HG03175 (cell line): ENCODE data around the gene FARP2.
"Not testable (repeated sequence)": the region's sequence is repeated elsewhere in the genome, so short reads cannot be mapped to it uniquely, and the experiment has no call there.

Experiments used
- ATAC-seq: cut with Tn5 transposase; IDR thresholded peaks from one replicate; pipeline ENCODE4 v1.9.1; 2021; ENCODE audit warnings: mild to moderate bottlenecking, moderate library complexity; ENCODE audit not compliant: unreplicated experiment

The FARP2 gene

DNA sequence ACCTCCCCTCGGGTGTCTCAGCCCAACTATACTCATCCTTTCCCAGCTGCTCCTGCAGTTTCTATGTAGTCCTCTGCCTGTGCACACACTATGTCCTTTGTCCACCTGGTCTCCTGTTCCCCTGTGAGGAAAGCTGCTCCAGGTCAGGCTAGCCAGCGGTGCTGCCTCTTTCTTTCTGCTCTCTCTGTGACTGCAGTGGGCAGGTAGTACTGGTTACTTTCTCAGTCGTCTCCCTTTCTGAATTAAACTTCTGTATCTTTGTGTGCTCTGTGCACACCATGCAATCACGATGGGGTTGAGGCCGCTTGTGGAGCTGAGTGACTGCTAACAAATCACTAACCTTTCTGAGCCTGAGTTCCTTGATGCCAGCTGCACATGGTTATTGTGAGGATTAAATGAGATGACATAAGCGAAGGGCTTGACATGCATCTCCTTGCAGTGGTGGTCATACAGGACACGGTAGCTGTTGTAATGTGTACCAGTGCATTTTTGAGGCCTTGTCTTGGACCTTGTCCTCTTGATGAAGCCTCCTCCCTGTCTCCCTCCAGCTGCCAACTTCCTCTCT lies 3.5 kb downstream of the FARP2 start:
- ATAC-seq, result no peak

DNA sequence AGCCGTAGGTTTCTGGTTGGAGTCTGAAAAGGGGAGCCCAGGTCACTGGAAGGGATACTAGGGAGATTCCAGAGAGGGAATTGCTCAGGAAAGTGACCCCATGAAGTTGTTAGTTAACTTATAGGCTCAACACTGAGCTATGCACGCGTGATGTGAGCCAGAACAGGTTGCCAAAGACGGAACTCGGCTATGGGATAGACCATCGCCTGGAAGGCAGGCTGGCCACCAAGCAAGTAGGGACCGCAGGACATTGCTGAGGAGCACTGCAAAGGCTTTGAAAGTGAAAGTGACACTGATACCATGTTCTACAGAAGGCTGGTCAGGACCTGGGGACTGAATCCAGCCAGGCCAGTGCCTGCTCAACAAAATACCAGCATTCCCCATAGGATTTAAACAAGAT lies 7.3 kb downstream of the FARP2 start:
- peak; percentile 48 for ATAC-seq

DNA sequence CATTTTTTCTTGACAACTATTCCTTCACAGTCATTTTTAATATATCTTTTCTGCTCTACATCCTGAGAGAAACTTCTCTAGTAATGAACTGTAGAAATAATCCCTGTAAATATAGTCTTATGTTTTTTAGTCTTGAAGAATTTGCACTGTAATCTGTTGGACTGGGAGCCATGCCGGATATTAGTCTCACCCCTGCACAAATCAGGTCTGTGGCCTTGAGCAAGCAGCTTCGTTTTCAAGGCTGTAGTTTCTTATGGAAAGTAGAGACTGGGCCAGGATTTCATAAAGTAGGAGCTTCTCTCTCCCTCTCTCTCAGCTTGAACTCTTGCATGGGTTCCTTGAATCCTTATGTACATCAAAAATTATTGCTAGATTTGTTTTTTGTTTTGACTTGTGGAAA lies 8.7 kb downstream of the FARP2 start:
- no peak for ATAC-seq

DNA sequence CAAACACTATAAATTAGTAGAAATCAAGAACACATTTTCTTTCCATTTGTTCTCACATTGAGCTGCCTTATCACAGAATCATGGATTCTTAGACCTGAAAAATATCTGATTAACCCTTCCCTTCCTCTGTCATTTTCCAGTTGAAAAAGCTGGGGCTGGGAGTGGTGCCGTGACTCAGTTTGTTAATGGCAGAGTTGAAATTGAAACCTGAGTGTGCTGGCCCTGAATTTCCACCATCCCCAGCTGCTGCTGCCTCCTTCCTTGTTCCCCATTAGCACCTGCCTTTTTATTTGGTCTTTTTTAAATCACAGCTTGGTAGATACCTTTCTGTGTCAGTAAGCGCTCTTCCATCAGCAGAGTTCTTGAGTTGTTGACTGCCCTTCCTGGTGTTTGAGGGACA lies 10.6 kb downstream of the FARP2 start:
- ATAC-seq, result no peak

DNA sequence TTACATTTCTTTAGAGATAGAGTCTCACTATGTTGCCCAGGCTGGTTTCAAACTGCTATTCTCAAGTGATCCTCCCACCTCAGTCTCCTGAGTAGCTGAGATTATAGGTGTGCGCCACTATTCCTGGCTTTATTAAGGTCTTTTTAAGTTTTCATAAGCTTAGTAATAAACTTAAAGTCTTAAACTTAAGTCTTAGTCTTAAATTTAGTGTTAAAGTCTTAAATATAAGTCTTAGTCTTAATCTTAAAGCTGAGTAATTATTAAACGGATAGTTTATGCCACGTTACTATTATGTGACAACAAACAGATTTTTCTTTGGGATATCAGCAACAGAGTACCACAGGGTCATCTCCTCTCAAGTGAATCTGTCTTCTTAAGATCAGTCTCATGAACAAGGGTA lies 12.6 kb downstream of the FARP2 start:
- no peak for ATAC-seq

DNA sequence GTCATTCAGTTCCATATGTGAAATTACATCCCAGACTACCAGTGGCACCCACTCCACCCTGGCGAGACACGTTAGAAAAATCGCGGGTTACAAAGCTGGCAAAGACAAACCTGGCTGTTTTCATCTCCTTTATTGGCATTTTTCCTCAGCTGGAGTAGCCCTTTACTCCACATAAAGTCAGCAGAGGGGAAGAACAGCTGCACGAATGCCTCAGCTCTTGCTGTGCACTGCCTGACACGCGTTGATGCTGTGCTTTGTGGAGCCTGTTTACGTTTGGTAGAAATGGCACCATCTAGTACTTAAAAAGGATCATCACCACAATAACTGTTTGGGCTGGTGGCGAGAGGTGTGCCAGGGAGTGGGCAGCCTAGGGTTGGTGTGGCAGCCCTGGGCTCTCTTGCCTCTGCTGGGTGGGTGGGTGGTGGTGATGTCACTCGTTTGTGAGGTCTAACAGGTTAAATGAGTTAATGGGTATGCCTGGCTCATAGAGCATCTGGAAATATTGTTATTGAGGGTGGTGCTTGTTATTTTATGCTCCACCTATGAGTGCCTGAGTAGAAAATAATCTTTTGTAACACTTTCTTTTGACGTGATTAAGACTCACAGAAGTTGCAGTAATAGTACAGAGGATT lies 16.4 kb downstream of the FARP2 start:
- no peak for ATAC-seq

DNA sequence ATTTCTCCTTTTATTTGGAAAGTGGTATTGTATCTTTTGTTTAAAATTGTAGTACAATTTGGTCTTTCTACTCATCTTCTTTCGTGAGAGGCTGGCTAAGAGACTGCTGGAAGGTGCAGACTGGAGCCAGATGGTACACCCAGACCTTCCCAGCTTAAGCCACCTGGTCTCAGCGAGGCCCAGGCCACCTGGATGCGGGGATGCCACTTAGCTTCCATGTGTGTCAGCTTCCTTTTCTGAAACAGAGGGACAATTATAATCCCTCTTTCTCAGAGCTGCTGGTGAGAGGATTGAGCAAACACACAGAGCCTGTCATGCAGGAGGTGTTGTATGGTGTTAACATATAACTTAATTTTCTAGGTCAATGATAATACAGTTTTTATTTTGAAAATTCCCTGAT lies 17.4 kb downstream of the FARP2 start:
- no peak for ATAC-seq

DNA sequence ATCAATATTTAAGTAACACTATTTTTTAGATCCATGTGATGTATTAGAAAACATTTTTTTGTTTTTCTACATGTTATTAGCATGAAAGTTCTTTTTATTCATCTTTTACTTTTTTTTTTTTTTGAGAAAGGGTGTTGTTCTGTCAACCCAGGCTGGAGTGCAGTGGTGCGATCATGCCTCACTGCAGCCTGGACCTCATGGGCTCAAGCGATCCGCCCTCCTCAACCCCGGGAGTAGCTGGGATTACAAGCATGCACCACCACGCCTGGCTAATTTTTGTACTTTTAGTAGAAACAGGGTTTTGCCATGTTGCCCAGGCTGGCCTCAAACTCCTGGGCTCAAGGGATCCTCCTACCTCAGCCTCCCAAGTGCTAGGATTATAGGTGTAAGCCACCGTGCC lies 17.8 kb downstream of the FARP2 start:
- not testable (repeated sequence) for ATAC-seq

DNA sequence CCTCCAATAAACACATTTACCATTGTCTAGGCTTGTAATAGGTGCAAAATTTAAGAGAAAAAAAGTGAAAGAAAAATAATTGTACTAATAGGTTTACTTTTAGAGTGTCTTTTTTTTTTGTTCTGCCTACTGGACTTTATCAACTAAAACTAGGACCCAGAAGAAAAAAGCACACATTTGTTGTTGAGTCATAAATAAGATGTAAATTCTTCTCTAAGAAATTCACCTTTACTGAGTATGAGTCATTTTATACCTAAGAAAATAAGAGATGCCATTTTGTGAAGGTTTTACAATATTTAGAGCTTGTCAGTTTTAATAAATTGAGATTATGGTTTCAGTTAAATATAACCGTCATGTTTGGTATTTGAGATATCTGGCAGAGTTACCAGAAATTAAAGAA lies 19.2 kb downstream of the FARP2 start:
- ATAC-seq, result no peak

DNA sequence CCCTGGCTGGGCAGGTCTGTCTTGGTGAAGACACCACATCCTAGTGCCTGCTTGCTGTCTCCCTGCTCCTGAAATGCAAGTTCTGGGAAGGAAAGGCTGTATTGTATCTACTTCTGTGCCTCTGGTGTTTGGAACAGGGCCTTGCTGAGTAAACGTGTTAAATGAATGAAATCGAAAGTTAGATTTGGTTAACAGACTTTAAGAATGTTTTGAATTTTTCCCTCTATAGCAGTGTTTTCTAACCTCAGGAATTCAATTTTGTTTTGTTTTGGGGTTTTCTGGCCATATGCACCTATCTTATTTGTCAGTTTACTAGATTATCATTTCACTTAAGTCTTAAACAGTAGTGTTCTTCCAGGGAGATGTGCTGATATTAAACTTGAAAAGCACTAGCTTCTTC lies 20.7 kb downstream of the FARP2 start:
- ATAC-seq, result no peak

DNA sequence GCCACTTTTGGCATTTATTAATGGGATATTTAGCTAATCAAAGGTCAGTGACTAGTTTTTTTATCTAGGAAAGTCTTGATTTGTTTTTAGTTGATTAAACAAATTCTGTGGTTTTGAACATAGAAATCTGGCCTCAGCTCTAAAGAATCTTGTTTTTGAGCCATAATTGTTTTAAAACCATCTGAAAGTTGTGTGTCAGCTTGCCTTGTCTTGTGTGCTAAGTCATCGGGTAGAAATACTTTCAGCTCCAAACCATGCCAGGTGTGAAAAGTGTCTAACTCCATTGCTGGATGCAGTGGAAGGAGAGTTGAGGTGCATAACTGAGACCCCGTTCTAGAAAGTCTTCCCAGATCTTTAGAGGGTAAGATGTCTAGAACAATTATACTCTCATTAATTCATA lies 22.7 kb downstream of the FARP2 start:
- no peak for ATAC-seq

DNA sequence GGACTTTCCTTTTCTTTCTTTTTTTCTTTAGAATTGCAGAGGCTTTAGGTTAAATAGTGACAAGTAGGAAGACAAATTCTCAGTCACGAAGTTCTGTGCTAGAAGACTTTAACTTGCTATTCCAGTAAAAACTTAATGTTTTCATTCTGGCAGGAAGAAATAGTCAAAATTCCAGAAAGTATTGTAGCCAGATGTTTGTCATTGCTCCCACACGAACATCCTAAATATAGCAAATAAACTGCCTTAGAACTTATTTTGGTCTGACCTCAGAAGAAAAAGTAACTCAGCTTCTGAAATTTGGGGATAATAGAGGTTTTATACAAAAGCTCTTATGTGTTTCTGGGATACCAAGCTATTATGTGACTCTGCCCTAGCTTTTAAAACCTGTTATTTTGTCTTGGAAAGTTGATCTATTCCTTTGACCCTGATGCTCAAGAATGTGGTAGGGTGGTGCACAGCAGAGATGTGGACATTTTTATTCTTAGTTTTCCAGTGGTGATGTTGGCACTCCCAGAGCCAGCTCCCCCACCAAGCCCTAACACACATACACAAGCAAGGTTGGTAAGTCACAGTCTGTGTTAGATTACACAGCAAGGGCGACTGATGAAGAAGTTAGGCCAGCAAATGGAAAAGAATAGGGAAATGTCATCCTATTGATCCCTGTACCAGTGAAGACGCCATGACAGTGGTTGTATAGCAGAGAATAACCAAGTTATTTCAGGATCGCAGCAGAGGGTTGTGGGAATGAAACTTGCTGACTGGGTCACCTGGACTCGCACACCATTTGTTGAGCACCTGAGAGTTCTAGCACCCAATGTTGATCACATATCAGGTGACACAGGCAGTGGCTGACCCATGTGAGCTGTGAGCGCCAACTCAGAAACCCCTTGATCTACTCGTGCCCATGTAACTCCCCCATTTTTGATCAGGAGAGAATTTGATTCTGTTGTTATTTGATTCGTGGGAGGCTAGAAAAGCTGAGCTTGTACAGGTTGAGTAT lies 23.7 kb downstream of the FARP2 start:
- ATAC-seq, result no peak

DNA sequence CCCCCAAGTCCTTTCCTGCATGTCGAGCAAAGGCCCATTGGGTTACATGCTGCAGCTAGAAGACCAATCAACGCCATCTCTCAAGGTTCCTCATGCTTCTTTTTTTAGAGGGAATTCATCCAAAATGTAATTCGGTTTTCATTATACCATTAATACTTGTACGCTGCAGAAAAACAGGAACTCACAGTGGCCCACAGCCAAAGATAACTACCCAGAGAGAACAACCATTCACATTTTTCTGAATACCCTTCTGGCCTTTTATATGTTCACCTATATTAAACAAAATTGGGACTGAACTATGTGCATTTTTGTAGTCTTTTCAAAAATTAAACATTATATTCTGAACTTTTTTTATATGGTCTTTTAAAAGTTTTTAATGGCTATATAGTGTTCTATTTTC lies 25.8 kb downstream of the FARP2 start:
- ATAC-seq, result no peak

DNA sequence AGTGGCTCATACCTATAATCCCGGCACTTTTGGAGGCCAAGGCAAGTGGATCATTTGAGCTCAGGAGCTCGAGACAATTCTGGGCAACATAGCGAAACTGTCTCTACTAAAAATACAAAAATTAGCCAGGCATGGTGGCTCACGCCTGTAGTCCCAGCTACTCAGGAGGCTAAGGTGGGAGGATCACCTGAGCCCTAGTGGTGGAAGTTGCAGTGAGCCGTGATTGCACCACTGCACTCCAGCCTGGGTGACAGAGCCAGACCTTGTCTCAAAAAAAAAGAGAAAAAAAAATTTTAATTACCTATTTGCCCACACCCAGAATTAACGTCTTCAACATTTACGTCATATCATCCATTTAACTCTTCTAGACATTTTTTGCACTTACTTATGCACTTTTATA lies 29.4 kb downstream of the FARP2 start:
- ATAC-seq, result not testable (repeated sequence)

DNA sequence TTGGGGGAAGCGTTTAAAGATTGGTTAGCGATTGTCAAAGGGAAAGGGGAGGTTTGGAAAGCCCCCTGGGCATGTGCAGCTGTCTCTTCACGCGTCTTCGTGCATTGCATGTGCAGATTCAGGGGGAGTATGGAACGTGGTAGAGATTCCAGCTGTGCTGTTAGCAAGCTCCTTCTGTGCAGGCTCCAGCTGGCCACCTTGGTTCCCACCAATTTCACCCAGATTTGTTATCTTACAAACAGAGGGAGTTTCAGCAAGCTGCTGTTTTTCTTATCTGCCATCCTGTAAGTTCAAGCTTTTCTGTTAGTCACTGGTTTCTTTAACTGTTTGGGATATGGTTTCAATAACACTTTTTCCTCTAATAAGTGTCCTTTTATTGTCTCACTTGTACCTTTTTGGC lies 30.4 kb downstream of the FARP2 start:
- no peak for ATAC-seq

DNA sequence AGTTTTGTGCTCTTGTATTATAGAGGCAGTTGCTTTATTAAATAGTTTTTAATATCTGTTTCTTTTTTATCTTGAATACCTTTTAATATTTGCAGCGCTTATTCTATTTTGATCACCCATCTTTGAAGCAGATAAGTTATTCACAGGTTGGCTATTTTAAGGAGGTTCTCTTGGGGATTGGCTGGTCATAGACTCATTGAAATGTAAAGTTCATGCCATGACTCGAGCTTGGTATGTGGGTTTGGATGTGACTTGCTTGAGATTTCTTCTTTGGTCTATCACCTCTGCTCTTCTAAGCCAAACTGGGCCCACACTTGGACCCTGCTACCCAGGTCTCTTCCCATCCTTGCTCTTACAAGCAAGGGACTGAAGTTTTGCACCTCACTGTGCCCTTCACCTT lies 33.6 kb downstream of the FARP2 start:
- no peak for ATAC-seq

DNA sequence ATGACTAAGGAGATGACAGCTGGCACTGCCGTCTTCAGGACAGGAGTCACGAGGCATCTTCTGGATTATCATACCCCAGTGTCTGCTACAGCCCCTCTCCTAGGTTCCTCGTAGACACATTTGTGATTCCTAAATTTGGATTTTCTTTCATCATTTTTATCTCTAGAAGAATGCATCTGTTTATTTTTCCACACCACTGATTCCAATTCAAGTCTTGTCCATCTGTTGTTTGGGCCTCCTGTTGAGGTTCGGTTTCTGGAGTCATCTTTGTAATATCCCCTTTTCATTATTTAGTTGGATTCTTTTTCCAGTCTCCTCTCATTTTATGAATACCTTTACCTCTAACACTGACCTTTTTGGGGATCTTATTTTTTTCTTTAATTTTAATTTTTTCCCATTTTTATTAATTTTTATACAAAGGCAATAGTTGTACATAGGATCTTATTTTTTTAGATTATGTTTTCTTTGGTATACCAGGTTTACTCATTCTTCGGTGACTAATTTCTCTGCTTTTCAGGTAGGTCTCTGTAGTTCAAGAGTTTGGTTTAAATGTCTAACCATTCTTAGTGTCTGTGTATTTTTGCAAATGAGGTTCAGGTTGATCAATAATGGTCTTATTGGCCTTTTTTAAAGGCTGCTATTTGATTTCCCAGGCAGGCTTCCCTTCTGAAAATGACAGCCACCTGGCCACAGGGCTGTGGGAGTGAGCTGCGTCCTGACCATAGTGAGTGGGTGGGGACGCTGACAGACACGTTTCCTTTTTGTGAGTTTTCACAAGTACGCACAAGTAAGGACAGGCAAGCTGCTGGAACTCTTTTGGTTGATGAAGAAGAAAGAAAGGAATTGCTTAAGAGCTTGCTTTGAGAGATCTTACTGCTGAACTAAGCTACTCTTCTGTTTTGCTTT lies 34.5 kb downstream of the FARP2 start:
- no peak for ATAC-seq

DNA sequence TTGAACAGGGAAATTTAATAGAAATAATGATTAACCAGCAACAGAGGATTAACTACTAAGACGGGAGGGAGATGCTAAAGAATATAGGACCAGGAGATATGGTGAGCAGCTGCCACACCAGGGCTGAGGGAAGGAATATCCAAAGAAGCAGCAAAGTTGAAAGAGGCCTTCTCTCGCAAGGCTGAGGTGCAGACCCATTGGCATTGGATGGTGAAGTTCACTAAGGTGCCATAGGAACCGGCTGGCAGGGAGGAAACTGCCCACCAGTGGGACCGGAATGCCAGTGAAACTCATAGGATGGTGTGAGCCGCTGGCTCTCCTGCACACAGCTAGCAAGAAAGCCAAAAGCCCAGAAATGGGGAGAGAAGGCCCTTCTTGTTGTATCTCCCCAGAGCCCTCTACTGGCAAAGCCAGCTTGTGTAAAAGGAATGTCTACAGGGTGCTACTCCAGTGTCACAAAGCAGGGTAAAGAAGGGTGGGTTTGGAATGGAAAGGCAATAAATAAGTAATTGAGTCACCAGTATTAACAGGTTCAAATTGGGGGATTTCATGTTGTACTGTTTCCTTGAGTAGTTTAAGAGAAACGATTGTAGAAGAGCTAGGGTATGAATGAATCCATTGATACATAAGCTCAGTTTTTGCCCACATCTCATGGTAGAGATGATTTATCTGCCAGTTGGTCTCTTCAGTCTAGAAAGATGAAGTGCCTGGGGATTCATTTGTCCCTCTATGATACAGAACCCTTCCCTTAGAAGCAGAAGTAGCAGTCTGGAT lies 36.0 kb downstream of the FARP2 start:
- ATAC-seq, result no peak

DNA sequence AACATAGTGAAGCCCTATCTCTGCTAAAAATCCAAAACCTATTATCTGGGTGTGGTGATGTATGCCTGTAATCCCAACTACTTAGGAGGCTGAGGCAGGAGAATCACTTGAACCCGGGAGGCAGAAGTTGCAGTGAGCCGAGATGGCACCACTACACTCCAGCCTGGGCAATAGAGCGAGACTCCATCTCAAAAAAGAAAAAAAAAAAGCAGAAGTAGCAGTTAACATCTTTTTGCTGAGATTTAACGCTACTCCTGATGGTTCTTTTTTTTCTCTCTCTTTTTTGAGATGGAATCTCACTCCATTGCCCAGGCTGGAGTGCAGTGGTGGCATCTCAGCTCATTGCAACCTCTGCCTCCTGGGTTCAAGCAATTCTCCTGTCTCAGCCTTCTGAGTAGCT lies 36.7 kb downstream of the FARP2 start:
- ATAC-seq, result not testable (repeated sequence)

DNA sequence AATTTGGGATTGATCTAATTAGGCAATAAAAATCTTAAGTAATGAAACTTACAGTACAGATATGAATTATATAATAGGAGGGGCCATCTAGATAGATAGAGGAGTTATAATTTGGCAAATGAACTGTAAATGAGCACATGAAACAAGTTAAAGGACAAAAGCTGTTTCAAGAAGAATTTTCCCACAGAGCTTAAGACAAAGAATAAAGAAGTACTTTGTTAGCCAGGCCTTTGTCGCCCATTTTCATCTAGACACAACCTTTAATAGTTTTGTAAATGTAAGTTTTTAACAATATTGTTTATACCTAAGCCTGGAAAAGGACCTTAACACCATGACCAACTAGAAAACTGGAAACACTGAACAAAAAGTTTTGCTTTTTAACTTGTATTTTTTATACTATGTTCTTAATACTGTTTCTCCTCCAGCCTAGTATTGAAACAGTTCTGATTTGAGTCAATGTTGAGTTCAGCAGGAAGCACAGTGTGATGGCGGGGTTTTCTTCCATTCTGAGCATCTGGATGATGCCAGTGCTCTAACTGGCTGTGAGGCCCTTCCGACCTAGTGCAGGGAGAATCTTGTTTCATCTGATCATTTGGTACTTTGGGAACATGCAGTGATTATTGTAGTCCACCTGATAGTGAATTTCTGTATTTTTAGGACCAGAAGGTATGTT lies 37.6 kb downstream of the FARP2 start:
- ATAC-seq, result no peak
